GM12878 (cell line): ENCODE results near the gene PCNX1.
"Not testable (repeated sequence)": the region's sequence is repeated elsewhere in the genome, so short reads cannot be mapped to it uniquely, and the experiment has no call there.

Source experiments
- CEBPB ChIP-seq, 2 experiments: fragments of 150-350 bp in 1 of 2; IDR thresholded peaks; 2 replicates each; pipeline ENCODE4 v1.6.1; 2012 to 2014; ENCODE audit warnings: low read depth in 2 of 2, low read length in 2 of 2, borderline replicate concordance in 1 of 2, inconsistent platforms in 1 of 2
- CHD1 ChIP-seq: IDR thresholded peaks from 2 replicates; pipeline ENCODE4 v1.6.1; 2012; ENCODE audit warnings: low read depth, low read length, improper control_type of control experiment
- CTCF ChIP-seq, 3 experiments: IDR thresholded peaks in 2 of 3; conservative IDR thresholded peaks in 1 of 3; 2 replicates each; pipeline ENCODE4 v1.5.1; 2011; ENCODE audit warnings: low read depth in 3 of 3, low read length in 3 of 3, mild to moderate bottlenecking in 3 of 3, control low read depth in 2 of 3, moderate library complexity in 2 of 3, inconsistent platforms in 1 of 3, mixed read lengths in 1 of 3; ENCODE audit not compliant: control insufficient read depth in 2 of 3, insufficient read depth in 1 of 3; ENCODE audit errors: extremely low read depth in 1 of 3
- EZH2 ChIP-seq: IDR thresholded peaks from 2 replicates; pipeline ENCODE4 v1.6.1; 2012; ENCODE audit warnings: low read depth, mild to moderate bottlenecking, control low read depth, inconsistent platforms, low read length, borderline replicate concordance; ENCODE audit not compliant: control insufficient read depth
- FOS ChIP-seq: IDR thresholded peaks from 3 replicates; pipeline ENCODE4 v1.6.1; 2011; ENCODE audit warnings: borderline replicate concordance; ENCODE audit not compliant: insufficient read length; ENCODE audit errors: extremely low read depth
- HDAC6 ChIP-seq: fragments of 200-600 bp; sonication (generic); IDR thresholded peaks from one replicate; pipeline ENCODE4 v1.8.0; 2017; ENCODE audit warnings: antibody characterized with exemption; ENCODE audit not compliant: unreplicated experiment
- JUND ChIP-seq: IDR thresholded peaks from 2 replicates; pipeline ENCODE4 v1.6.1; 2012; ENCODE audit warnings: low read depth, mild to moderate bottlenecking, low read length, improper control_type of control experiment, moderate library complexity
- MEF2A ChIP-seq: IDR thresholded peaks from 2 replicates; pipeline ENCODE4 v1.6.1; 2011; ENCODE audit warnings: low read depth, mild to moderate bottlenecking, low read length, moderate library complexity; ENCODE audit not compliant: insufficient read depth
- MLLT1 ChIP-seq: fragments of 450-650 bp; IDR thresholded peaks from 2 replicates; pipeline ENCODE4 v1.6.1; 2016; ENCODE audit warnings: mild to moderate bottlenecking
- PBX3 ChIP-seq: IDR thresholded peaks from 2 replicates; pipeline ENCODE4 v1.6.1; 2011; ENCODE audit warnings: mild to moderate bottlenecking, low read depth, low read length, moderate library complexity; ENCODE audit not compliant: insufficient replicate concordance
- POLR2A ChIP-seq: IDR thresholded peaks from 2 replicates; pipeline ENCODE4 v1.6.1; 2011; ENCODE audit warnings: low read depth, mild to moderate bottlenecking, low read length
- SUZ12 ChIP-seq: fragments of 200-600 bp; sonication (generic); IDR thresholded peaks from one replicate; pipeline ENCODE4 v1.6.1; 2018; ENCODE audit warnings: antibody characterized with exemption, mild to moderate bottlenecking; ENCODE audit not compliant: unreplicated experiment

GRCh38 chr14:70939693-70940092 lies 32.4 kb downstream of the PCNX1 start:
- not testable (repeated sequence) for TF ChIP-seq CHD1; HDAC6; CTCF (IDR thresholded peaks at IDR 0.05 in 2 of 3, conservative IDR thresholded peaks at IDR 0.05 in 1 of 3; ENCODE audit: control insufficient read depth in 2 of 3, extremely low read depth in 1 of 3, insufficient read depth in 1 of 3, low read depth in 3 of 3, low read length in 3 of 3); EZH2; MLLT1; MEF2A; PBX3; FOS; JUND; POLR2A; CEBPB (IDR thresholded peaks at IDR 0.05; ENCODE audit: borderline replicate concordance in 1 of 2, low read depth in 2 of 2, low read length in 2 of 2); SUZ12
